GM12892 (cell line): Measurements from ENCODE around the gene CPED1.

ENCODE experiments used
- POLR2AphosphoS5 ChIP-seq: IDR thresholded peaks from 2 replicates; pipeline ENCODE4 v1.6.1; 2011; ENCODE audit warnings: low read depth, low read length, control low read depth
- TAF1 ChIP-seq: IDR thresholded peaks from 2 replicates; pipeline ENCODE4 v1.6.1; 2011; ENCODE audit warnings: low read depth, mild to moderate bottlenecking, control low read depth, low read length, borderline replicate concordance

- TF ChIP-seq TAF1, result no peak
- TF ChIP-seq POLR2AphosphoS5, result no peak
Measured at GRCh38 chr7:121331574-121331973, 343.1 kb downstream of the CPED1 start.
